ENCODE results near the gene KLF3.

Gene KLF3

GRCh38 chr4:38686682-38687081 is 22.7 kb downstream of the KLF3 start:
- Histone ChIP-seq H3K27ac (no peak overlapping the region), H3K36me3 (peaks cover 67% of the 10 kb centered on the region), H3K9me3 (no peaks in the 10 kb centered on the region), H3K4me1 (ENCODE audit: control insufficient read depth in 1 of 2, insufficient read depth in 1 of 2, low read depth in 1 of 2, low read length in 1 of 2) (no peaks in the 10 kb centered on the region), H3K27me3 (no peaks in the 10 kb centered on the region), H3K4me3 (ENCODE audit: low read depth in 1 of 2, low read length in 1 of 2) (no peak overlapping the region)
- TF ChIP-seq, protein P1, sequence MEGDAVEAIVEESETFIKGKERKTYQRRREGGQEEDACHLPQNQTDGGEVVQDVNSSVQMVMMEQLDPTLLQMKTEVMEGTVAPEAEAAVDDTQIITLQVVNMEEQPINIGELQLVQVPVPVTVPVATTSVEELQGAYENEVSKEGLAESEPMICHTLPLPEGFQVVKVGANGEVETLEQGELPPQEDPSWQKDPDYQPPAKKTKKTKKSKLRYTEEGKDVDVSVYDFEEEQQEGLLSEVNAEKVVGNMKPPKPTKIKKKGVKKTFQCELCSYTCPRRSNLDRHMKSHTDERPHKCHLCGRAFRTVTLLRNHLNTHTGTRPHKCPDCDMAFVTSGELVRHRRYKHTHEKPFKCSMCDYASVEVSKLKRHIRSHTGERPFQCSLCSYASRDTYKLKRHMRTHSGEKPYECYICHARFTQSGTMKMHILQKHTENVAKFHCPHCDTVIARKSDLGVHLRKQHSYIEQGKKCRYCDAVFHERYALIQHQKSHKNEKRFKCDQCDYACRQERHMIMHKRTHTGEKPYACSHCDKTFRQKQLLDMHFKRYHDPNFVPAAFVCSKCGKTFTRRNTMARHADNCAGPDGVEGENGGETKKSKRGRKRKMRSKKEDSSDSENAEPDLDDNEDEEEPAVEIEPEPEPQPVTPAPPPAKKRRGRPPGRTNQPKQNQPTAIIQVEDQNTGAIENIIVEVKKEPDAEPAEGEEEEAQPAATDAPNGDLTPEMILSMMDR (IDR thresholded peaks at IDR 0.05) = no peak

DNA sequence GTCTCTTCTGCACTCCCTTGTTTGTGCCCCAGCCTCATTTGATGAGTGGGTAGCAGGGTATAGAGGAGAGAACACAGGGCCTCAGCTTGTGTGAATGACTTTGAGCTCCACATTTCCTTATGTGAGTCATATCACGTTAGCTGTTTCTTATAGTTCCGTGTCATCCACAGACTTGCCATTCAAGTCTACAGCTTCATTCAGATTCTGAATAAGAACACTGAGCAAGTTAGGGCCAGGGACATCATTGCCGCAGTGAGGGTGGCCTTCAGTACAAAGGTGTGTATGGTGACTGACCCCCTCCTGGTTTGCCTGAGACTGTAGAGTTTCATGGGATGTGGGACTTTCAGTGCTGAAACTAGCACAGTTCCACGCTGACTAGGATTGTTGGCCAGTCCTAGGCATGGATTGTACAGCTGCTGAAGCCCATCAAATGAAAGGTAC is 23.6 kb downstream of the KLF3 start:
- no peaks in the 10 kb centered on the region for H3K9me3 ChIP-seq
- no peak overlapping the region for H3K4me3 ChIP-seq (ENCODE audit: low read depth in 1 of 2, low read length in 1 of 2)
- H3K4me1 ChIP-seq (ENCODE audit: control insufficient read depth in 1 of 2, insufficient read depth in 1 of 2, low read depth in 1 of 2, low read length in 1 of 2) = no peaks in the 10 kb centered on the region
- no peaks in the 10 kb centered on the region for H3K27me3 ChIP-seq
- H3K27ac ChIP-seq = no peak overlapping the region
- peaks cover 67% of the 10 kb centered on the region for H3K36me3 ChIP-seq
- TF ChIP-seq, protein P1 (IDR thresholded peaks at IDR 0.05) = no peak

DNA sequence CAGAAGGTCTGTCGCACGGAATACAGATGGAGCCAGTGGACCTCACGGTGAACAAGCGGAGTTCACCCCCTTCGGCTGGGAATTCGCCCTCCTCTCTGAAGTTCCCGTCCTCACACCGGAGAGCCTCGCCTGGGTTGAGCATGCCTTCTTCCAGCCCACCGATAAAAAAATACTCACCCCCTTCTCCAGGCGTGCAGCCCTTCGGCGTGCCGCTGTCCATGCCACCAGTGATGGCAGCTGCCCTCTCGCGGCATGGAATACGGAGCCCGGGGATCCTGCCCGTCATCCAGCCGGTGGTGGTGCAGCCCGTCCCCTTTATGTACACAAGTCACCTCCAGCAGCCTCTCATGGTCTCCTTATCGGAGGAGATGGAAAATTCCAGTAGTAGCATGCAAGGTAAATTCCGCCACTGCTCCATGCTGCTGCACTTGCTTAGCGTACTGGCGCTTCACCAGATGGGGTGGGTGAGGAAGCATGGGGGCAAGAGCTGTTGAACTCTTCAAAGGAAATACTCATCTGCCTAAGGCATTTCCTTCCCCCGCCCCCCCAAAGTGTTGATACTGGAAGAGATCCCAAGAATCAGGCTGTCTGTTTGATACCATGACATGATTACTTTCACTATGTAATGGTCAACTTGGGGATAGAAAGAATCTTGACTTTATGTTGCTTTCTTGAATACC is 24.8 kb downstream of the KLF3 start:
- no peaks in the 10 kb centered on the region for H3K4me1 ChIP-seq (ENCODE audit: control insufficient read depth in 1 of 2, insufficient read depth in 1 of 2, low read depth in 1 of 2, low read length in 1 of 2)
- no peaks in the 10 kb centered on the region for H3K9me3 ChIP-seq
- H3K4me3 ChIP-seq (ENCODE audit: low read depth in 1 of 2, low read length in 1 of 2) = no peak overlapping the region
- TF ChIP-seq, protein P1 (IDR thresholded peaks at IDR 0.05) = no peak
- peaks cover 79% of the 10 kb centered on the region for H3K36me3 ChIP-seq
- no peaks in the 10 kb centered on the region for H3K27me3 ChIP-seq
- no peak overlapping the region for H3K27ac ChIP-seq

DNA sequence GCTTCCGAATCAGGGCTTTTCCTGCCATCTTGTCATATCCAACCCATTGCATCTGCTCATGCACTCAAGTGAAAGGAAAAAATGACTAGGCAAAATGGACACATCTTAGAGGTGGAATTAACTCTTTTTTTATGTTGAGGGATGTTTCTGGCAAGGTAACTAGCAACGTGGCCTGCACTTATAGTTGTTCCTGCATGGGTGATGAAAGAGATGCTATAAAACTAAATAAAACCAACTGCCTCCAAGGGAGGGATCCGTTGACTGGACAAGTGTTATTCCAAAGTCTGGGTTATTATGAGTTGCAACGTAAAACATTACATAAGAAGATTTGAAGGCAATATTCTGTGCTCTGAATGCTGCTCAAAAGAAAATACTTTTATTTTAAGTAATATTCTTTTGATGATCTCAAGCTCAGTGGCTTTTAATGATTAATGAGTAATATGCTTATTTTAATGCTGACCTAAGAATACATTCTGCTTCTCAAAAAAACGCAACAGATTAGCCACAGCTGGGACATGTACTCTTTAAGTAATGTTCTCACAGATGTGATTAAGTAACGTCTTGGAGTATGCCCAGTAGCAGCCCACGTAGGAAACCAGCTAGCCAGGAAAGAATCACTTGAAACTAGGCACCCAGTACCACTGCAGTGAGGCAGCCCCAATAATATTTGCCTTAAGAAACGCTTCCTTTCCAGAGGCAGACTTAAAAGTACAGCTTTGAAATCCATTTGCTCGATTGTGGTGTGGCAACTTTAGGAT is 27.4 kb downstream of the KLF3 start:
- Histone ChIP-seq H3K9me3 (no peaks in the 10 kb centered on the region), H3K27me3 (no peaks in the 10 kb centered on the region), H3K27ac (no peak overlapping the region), H3K4me3 (ENCODE audit: low read depth in 1 of 2, low read length in 1 of 2) (no peak overlapping the region), H3K36me3 (peaks cover 94% of the 10 kb centered on the region), H3K4me1 (ENCODE audit: control insufficient read depth in 1 of 2, insufficient read depth in 1 of 2, low read depth in 1 of 2, low read length in 1 of 2) (no peaks in the 10 kb centered on the region)
- TF ChIP-seq, protein P1 (IDR thresholded peaks at IDR 0.05) = no peak

DNA sequence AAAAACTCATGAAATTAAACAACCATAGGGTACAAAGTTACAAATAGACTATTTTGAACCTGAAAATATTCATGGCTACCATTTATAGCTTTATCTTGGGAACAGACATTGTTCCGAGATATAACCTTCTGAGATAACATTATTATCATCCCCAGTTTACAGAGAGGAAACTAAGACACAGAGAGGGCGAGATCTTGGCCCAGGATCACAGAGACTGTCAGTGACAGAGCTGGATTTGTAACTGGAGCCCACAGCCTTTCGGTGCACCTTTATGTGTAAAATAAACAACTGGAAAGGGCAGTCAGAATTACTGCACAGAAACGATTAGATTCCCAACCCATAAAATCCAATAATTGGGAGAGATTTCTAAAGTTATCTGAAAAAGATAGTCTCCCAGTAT is 28.4 kb downstream of the KLF3 start:
- TF ChIP-seq, protein P1 (IDR thresholded peaks at IDR 0.05) = no peak
- peaks cover 98% of the 10 kb centered on the region for H3K36me3 ChIP-seq
- H3K4me1 ChIP-seq (ENCODE audit: control insufficient read depth in 1 of 2, insufficient read depth in 1 of 2, low read depth in 1 of 2, low read length in 1 of 2) = no peaks in the 10 kb centered on the region
- no peak overlapping the region for H3K27ac ChIP-seq
- H3K4me3 ChIP-seq (ENCODE audit: low read depth in 1 of 2, low read length in 1 of 2) = no peak overlapping the region
- peaks cover under 1% of the 10 kb centered on the region for H3K9me3 ChIP-seq
- no peaks in the 10 kb centered on the region for H3K27me3 ChIP-seq
